Tibial artery (tissue), 4 donors: ENCODE data around the gene UMODL1.

ENCODE experiments used
- DNase-seq, 2 donors: peaks; one replicate each; pipeline ENCODE4 v3.0.0-alpha.2; 2019
- H3K27ac ChIP-seq, 2 donors: fragments of 200-600 bp; sonication (generic) in 1 of 2; 1 replicate in 1 of 2; 2 replicates in 1 of 2; pipeline ENCODE4 v1.5.1; 2018 to 2019; ENCODE audit warnings: mild to moderate bottlenecking in 1 of 2
- H3K27me3 ChIP-seq, 2 donors: fragments of 200-600 bp; sonication (generic) in 1 of 2; one replicate each; pipeline versions ENCODE4 v1.5.1 to v1.6.0; 2016 to 2019
- H3K36me3 ChIP-seq, 3 donors: fragments of 200-600 bp; sonication (generic) in 2 of 3; one replicate each; pipeline ENCODE4 v1.5.1; 2016 to 2019; ENCODE audit warnings: mild to moderate bottlenecking in 2 of 3
- H3K4me1 ChIP-seq, 4 donors: fragments of 200-600 bp; sonication (generic) in 2 of 4; 1 replicate in 3 of 4; 2 replicates in 1 of 4; pipeline ENCODE4 v1.5.1; 2016 to 2019
- H3K4me3 ChIP-seq, 2 donors: fragments of 200-600 bp; sonication (generic) in 1 of 2; 1 replicate in 1 of 2; 2 replicates in 1 of 2; pipeline ENCODE4 v1.5.1; 2018 to 2019; ENCODE audit warnings: mild to moderate bottlenecking in 2 of 2
- H3K9me3 ChIP-seq, 3 donors: fragments of 200-600 bp; sonication (generic) in 1 of 3; one replicate each; pipeline ENCODE4 v1.5.1; 2016 to 2019
- intact Hi-C: fragments of 100-400 bp; cut with DNase I; formaldehyde crosslinking; loops from one replicate; pipeline ENCODE4 v1.15.0; 2023; ENCODE audit warnings: low total_unique reads
- TF ChIP-seq, protein P1 (sequence below), 2 experiments: fragments of 200-600 bp in 1 of 2; fragments of 450-650 bp in 1 of 2; IDR thresholded peaks; one replicate each; pipeline ENCODE4 v1.5.1; 2017 to 2019; ENCODE audit warnings: antibody characterized with exemption in 2 of 2, mild to moderate bottlenecking in 1 of 2, moderate library complexity in 1 of 2

UMODL1 gene

GRCh38 chr21:42122398-42122797 lies 51.3 kb downstream of the UMODL1 start:
- Histone ChIP-seq H3K4me3 (no peak overlapping the region), H3K27ac (no peak overlapping the region), H3K9me3 (no peaks in the 10 kb centered on the region), H3K27me3 (peaks cover 0 to 78% of the 10 kb centered on the region in 2 donors), H3K36me3 (no peaks in the 10 kb centered on the region), H3K4me1 (peaks cover 0 to 9% (median under 1%) of the 10 kb centered on the region in 4 donors)
- intact Hi-C loops: loop anchor here (10.0 kb wide), 1 partner anchor 518 kb away; no protein-coding TSS in a partner anchor
- TF ChIP-seq, protein P1, sequence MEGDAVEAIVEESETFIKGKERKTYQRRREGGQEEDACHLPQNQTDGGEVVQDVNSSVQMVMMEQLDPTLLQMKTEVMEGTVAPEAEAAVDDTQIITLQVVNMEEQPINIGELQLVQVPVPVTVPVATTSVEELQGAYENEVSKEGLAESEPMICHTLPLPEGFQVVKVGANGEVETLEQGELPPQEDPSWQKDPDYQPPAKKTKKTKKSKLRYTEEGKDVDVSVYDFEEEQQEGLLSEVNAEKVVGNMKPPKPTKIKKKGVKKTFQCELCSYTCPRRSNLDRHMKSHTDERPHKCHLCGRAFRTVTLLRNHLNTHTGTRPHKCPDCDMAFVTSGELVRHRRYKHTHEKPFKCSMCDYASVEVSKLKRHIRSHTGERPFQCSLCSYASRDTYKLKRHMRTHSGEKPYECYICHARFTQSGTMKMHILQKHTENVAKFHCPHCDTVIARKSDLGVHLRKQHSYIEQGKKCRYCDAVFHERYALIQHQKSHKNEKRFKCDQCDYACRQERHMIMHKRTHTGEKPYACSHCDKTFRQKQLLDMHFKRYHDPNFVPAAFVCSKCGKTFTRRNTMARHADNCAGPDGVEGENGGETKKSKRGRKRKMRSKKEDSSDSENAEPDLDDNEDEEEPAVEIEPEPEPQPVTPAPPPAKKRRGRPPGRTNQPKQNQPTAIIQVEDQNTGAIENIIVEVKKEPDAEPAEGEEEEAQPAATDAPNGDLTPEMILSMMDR (IDR thresholded peaks at IDR 0.05): no peak
- DNase-seq: no peak

- Histone ChIP-seq H3K27me3 (peaks cover 0 to 82% of the 10 kb centered on the region in 2 donors), H3K9me3 (no peaks in the 10 kb centered on the region), H3K27ac (no peak overlapping the region), H3K4me3 (no peak overlapping the region), H3K4me1 (peaks cover 0 to 6% (median 0%) of the 10 kb centered on the region in 4 donors), H3K36me3 (no peaks in the 10 kb centered on the region)
- TF ChIP-seq, protein P1 (IDR thresholded peaks at IDR 0.05): no peak
- no peak for DNase-seq
- intact Hi-C loops: loop anchor here (10.0 kb wide), 1 partner anchor 518 kb away; no protein-coding TSS in a partner anchor
Measured at GRCh38 chr21:42122808-42123207, 51.7 kb downstream of the UMODL1 start.

GRCh38 chr21:42123219-42123908 lies 52.2 kb downstream of the UMODL1 start:
- intact Hi-C loops: loop anchor here (10.0 kb wide), 1 partner anchor 519 kb away; no protein-coding TSS in a partner anchor
- no peak overlapping the region for H3K4me3 ChIP-seq
- no peaks in the 10 kb centered on the region for H3K36me3 ChIP-seq
- no peaks in the 10 kb centered on the region for H3K9me3 ChIP-seq
- H3K27ac ChIP-seq: no peak overlapping the region
- no peak for DNase-seq
- peaks cover 0 to 85% of the 10 kb centered on the region in 2 donors for H3K27me3 ChIP-seq
- TF ChIP-seq, protein P1 (IDR thresholded peaks at IDR 0.05): no peak
- peaks cover 0 to 6% (median 0%) of the 10 kb centered on the region in 4 donors for H3K4me1 ChIP-seq

DNA sequence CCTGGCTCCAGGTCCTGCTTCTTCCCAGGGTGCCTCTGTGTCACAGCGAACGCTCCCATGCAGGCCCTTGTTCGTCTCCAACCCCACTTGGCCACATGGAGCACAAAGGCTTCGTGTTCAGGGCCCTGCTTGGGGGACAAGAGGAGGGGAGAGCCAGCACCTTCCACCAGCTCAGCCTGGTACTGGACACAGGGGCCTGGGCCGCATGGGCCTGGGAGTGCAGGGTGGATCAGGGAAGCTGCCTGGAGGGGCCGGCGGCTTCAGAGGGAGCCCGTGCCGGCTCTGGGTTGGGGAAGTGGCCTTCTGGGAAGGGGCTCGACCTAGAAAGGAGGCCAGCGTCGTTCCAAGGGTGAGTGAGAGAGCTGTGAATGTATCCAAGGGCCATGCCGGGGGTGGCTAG lies 53.0 kb downstream of the UMODL1 start:
- Histone ChIP-seq H3K27me3 (peaks cover 0 to 83% of the 10 kb centered on the region in 2 donors), H3K4me3 (no peak overlapping the region), H3K9me3 (no peaks in the 10 kb centered on the region), H3K4me1 (peaks cover 0 to 6% (median 0%) of the 10 kb centered on the region in 4 donors), H3K27ac (no peak overlapping the region), H3K36me3 (no peaks in the 10 kb centered on the region)
- TF ChIP-seq, protein P1 (IDR thresholded peaks at IDR 0.05): no peak
- intact Hi-C loops: loop anchor here (10.0 kb wide), 1 partner anchor 519 kb away; no protein-coding TSS in a partner anchor
- no peak for DNase-seq

DNA sequence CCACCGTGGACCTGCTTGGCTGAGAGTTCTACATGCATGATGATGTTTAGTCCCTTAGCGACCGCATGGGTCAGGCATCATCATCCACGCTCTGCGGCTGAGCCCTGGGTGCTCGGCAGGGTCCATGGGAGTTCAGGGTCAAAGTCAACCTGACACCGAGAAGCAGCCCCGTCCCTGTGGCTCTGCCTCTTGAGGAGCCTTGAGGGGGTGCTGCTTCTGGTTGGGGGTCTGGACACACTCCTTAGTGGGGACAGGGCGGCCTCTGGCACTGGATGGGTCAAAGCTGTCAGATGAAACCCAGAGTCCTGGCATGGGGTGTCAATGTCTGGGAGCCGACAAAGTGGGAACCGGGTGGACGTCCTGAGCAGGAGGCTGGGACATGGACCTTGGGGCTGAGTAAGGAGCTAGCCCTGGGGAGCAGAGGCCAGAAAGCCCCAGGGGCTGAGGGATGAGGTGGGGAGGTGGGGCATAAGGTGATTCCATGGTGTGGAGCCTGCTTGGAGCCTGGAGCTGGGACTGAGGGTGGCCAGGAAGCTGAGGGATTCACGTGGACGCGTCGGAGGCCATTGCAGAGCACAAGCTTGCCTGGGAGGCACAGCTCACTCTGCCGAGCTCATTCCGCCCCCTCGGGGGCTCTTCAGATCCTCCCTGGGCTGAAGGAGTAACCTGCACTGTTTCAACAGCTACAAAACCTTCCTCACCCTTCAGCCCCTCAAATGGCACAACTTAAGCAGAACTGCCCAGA lies 53.9 kb downstream of the UMODL1 start:
- Histone ChIP-seq H3K4me1 (peaks cover 0 to 6% (median 0%) of the 10 kb centered on the region in 4 donors), H3K27ac (no peak overlapping the region), H3K9me3 (no peaks in the 10 kb centered on the region), H3K36me3 (no peaks in the 10 kb centered on the region), H3K27me3 (peaks cover 0 to 81% of the 10 kb centered on the region in 2 donors), H3K4me3 (no peak overlapping the region)
- no peak for DNase-seq
- TF ChIP-seq, protein P1 (IDR thresholded peaks at IDR 0.05): no peak
- intact Hi-C loops: loop anchor here (10.0 kb wide), 1 partner anchor 520 kb away; no protein-coding TSS in a partner anchor
